ENCODE measurements around the gene USP27X.

Gene USP27X

GRCh38 chrX:49892542-49892941, 13.3 kb downstream of the USP27X start:
- DNase-seq, result no peak

- no peak for DNase-seq
Measured at GRCh38 chrX:49896951-49897350, 17.7 kb downstream of the USP27X start.

- no peak for DNase-seq
Measured at GRCh38 chrX:49901048-49901447, 21.8 kb downstream of the USP27X start.

DNA sequence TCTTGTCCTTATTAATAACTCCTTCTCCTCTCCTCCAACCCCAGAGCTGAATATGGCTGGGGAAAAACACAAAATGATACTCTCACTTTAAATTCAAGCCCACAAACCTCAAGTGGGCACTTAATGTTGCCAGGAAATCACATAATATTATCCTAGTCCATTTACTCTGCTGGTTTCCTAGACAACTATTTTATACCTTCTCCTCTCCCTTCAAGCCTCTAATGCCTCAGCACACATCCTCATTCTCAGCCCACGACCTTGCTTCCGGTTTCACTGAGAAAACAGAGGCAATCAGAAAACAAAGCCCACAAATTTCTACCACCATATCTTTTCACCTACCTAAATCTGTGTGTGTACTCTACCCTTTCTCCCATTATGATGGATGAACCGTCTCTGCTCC, 31.1 kb downstream of the USP27X start:
- no peak for DNase-seq

DNA sequence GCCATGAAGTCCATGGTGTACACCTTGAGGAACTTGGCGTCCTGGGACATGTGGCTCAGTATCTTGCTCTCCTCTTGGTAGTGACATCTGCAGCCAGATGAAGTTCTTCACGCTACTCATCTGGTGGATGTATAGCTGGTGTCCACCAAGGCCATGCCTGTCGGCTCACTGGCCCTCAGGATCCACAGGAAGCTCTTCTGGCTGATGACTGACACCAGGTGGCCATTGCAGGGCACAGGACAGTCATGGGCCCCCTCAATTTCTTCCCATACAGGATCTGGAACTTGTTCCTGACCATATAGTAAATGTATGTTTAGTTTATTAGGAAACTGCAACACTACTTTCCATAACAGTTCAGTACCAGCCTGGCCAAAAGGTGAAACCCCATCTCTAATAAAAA, 32.8 kb downstream of the USP27X start:
- no peak for DNase-seq

- no peak for DNase-seq
Measured at GRCh38 chrX:49912861-49913260, 33.6 kb downstream of the USP27X start.

- DNase-seq, result peak; percentile 19 to 30
Measured at GRCh38 chrX:49915361-49916222, 36.3 kb downstream of the USP27X start.

DNA sequence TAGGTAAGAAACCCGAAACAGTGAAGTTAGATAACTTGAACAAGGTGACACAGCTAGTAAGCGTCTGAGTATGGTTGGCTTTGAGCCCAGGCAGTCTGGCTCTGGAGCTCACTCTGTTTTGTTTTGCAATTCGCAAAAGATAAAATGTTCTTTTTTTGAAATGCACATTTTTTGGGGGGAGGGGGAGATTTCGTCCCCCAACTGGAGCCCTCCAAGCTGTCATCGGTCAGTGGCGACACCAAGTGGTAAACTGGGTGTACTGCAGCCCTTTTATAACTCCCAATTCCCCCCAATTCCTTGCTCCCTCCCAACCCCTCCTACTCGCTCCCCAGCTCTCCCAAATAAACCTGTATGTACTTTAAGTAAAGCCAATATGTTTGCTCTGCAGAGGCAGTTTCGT, 40.3 kb downstream of the USP27X start:
- peak in 1 of 2 experiments; percentile 8 for DNase-seq

- no peak for DNase-seq
Measured at GRCh38 chrX:49921109-49921508, 41.8 kb downstream of the USP27X start.

- peak; percentile 90 to 92 for DNase-seq
Measured at GRCh38 chrX:49922291-49923241, 43.3 kb downstream of the USP27X start, which contains the start of gene CLCN5. Gene CLCN5 (plus strand): TSS chrX:49922596. CDS start chrX:49925299, 2,703 bp downstream.

GRCh38 chrX:49925176-49925575, 45.9 kb downstream of the USP27X start:
- no peak for DNase-seq

DNA sequence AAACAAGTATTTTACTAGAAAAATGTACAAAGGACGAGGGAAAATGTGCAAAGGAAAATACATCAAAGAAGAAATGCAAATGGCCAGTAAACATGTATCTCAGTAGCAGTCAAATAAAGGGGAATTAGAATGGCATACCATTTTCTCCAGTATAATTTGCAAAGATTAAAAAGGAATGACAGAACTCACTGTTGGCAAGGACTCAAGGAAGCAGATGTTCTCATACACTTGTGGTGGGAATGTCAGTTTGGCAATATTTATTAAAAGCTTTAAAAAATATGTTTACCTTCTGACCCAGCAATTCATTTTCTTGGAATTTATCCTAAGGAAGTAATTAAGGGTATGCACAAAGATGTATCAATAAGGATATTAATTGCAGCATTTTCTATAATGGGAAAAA, 50.8 kb downstream of the USP27X start:
- DNase-seq, result no peak

All from activated CD4-positive, alpha-beta T cell treated with anti-CD3 and anti-CD28 coated beads, Interleukin-2, amount 50 U/mL, for 4 hours (primary cell).